GM12864 (cell line): ENCODE results near the gene CSNK2A3.

Experiments
- DNase-seq: peaks from one replicate; pipeline ENCODE4 v3.0.0-alpha.2; 2011; ENCODE audit warnings: low read depth
- H3K4me3 ChIP-seq: 2 replicates; pipeline ENCODE4 v1.5.1; 2011; ENCODE audit warnings: mild to moderate bottlenecking, low read depth, low read length, control low read depth
- CTCF ChIP-seq: IDR thresholded peaks from 2 replicates; pipeline ENCODE4 v1.5.1; 2011; ENCODE audit warnings: low read depth, mild to moderate bottlenecking, moderate library complexity, low read length, control low read depth, inconsistent platforms; ENCODE audit errors: missing control alignments

Gene CSNK2A3

GRCh38 chr11:11344045-11344444 is 9.0 kb downstream of the CSNK2A3 start:
- no peak for DNase-seq
- no peak overlapping the region for H3K4me3 ChIP-seq
- no peak for TF ChIP-seq CTCF

GRCh38 chr11:11338304-11338703 is 14.7 kb downstream of the CSNK2A3 start:
- H3K4me3 ChIP-seq, result no peak overlapping the region
- TF ChIP-seq CTCF, result no peak
- no peak for DNase-seq

- H3K4me3 ChIP-seq, result no peak overlapping the region
- DNase-seq, result no peak
- no peak for TF ChIP-seq CTCF
Measured at GRCh38 chr11:11336664-11337063, 16.4 kb downstream of the CSNK2A3 start.

- no peak overlapping the region for H3K4me3 ChIP-seq
- DNase-seq, result no peak
- no peak for TF ChIP-seq CTCF
Measured at GRCh38 chr11:11335043-11335442, 18.0 kb downstream of the CSNK2A3 start.

- TF ChIP-seq CTCF, result no peak
- H3K4me3 ChIP-seq, result no peak overlapping the region
- no peak for DNase-seq
Measured at GRCh38 chr11:11334607-11335006, 18.4 kb downstream of the CSNK2A3 start.

DNA sequence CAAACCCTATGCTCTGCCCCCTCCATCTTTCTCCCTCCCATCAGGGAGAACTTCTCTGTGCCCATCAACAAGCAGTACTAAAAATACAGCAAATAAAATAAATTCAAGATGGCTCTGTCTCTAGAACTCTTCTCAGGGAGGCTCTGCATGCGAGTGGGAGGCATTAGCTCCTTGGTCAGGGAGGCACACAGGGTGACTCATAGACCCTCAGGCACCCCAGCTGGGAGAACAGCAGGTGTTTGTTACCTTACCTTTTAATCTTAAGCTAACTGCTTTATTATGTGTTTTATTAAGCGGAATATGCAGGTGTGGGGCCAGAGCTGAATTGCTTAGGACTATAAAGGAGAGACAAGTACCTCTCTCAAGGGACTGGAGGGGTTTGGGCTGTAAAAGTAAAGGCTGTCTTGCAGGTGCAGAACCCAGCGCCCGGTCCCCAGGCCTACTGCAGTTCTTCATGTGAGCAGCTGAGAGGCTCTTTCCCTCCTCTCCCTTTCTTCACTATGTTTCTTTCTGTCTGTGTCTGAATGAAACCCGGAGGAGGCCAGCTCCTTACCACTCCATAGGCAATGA is 20.8 kb downstream of the CSNK2A3 start:
- TF ChIP-seq CTCF, result no peak
- H3K4me3 ChIP-seq, result no peak overlapping the region
- no peak for DNase-seq

DNA sequence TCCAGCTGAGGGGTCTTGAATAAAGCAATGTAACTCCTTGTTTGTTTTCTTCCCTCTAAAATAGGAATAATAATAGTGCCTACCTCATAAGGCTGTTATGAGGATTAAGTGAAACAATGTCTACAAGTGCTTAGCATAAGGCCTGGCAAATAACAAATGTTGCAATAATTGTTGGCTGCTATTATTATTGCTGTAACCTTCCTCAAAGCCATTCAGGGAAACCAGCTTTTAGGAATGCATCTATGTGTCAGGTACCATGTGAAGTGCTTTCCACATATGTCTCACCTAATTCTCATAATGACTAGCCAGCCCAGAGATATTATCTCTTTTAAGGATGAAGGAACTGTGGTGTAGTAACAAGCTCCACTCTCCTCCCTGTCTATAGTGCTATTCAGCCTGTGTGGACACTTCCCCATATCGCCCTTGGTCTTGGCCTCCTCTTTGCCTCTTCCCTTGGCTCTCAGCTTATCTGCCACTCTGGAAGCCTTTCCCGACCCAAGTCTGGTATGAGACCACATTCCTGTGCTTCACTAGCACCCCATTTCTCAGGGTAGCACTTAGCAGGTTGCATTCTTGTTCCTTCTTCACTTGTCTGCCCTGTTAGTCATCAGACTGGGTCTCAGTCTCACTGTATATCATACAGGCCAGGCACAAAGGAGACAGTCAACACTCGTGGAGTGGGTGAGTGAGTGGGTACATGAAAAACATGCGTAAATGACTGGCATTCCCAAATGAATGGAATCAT is 23.8 kb downstream of the CSNK2A3 start:
- H3K4me3 ChIP-seq, result no peak overlapping the region
- no peak for TF ChIP-seq CTCF
- DNase-seq, result no peak
